ENCODE measurements around the gene PKMYT1. TPM values are rescaled to one million over a fixed set of nuclear protein-coding genes. Genes with fewer than 3 reads are reported as not detected.

Gene PKMYT1
- total and polyA plus RNA-seq, 2 experiments from 2014 or later, result 90.9 to 100 TPM

GRCh38 chr16:2988590-2989099 is 8.4 kb upstream of the PKMYT1 start (continued):
- no peak for TF ChIP-seq CTCF (conservative IDR thresholded peaks at IDR 0.05; ENCODE audit: low read depth in 2 of 2)
- TF ChIP-seq, protein P1, sequence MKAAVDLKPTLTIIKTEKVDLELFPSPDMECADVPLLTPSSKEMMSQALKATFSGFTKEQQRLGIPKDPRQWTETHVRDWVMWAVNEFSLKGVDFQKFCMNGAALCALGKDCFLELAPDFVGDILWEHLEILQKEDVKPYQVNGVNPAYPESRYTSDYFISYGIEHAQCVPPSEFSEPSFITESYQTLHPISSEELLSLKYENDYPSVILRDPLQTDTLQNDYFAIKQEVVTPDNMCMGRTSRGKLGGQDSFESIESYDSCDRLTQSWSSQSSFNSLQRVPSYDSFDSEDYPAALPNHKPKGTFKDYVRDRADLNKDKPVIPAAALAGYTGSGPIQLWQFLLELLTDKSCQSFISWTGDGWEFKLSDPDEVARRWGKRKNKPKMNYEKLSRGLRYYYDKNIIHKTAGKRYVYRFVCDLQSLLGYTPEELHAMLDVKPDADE (IDR thresholded peaks at IDR 0.05), result no peak
- TF ChIP-seq STAT1 (IDR thresholded peaks at IDR 0.05; ENCODE audit: unreplicated experiment), result no peak
- TF ChIP-seq REST (IDR thresholded peaks at IDR 0.05; ENCODE audit: unreplicated experiment), result no peak
- TF ChIP-seq EZH2 (IDR thresholded peaks at IDR 0.05; ENCODE audit: low read depth, unreplicated experiment), result no peak
- no peak for TF ChIP-seq ZNF114 (CRISPR knock-in tag; IDR thresholded peaks at IDR 0.05)
- no peak for TF ChIP-seq JUNB (IDR thresholded peaks at IDR 0.05; ENCODE audit: unreplicated experiment)
- TF ChIP-seq EZH2phosphoT487 (IDR thresholded peaks at IDR 0.05; ENCODE audit: unreplicated experiment), result no peak
- no peak for TF ChIP-seq POLR2AphosphoS5 (IDR thresholded peaks at IDR 0.05; ENCODE audit: low read depth)
- no peak for TF ChIP-seq CREB1 (CRISPR knock-in tag; IDR thresholded peaks at IDR 0.05; ENCODE audit: low read depth)
- TF ChIP-seq ZNF331 (CRISPR knock-in tag; IDR thresholded peaks at IDR 0.05; ENCODE audit: low read depth), result no peak

GRCh38 chr16:2987833-2988232 is 7.6 kb upstream of the PKMYT1 start:
- Histone ChIP-seq H3F3A (replicated peaks; ENCODE audit: low read depth) (peaks cover under 1% of the 10 kb centered on the region; the same call in 1 of the 2 replicates), H3K4me2 (no peak overlapping the region), H3K9me2 (ENCODE audit: insufficient read depth) (no peaks in the 10 kb centered on the region), H4K20me1 (replicated peaks; ENCODE audit: insufficient read depth) (no peaks in the 10 kb centered on the region), H3K4me1 (ENCODE audit: insufficient read depth) (peaks cover 24% of the 10 kb centered on the region), H3K27me3 (ENCODE audit: insufficient read depth) (no peaks in the 10 kb centered on the region), H3K36me3 (ENCODE audit: insufficient read depth) (no peaks in the 10 kb centered on the region), H3K27ac (ENCODE audit: low read depth) (no peak overlapping the region), H3K79me2 (replicated peaks; ENCODE audit: insufficient read depth) (no peaks in the 10 kb centered on the region), H2AFZ (no peak overlapping the region), H3K4me3 (no peak overlapping the region)
- ATAC-seq, result no peak
- Mint-ChIP-seq H3K36me3 (ENCODE audit: low read depth) (no peaks in the 10 kb centered on the region), H3K4me3 (no peak overlapping the region), H3K27me3 (ENCODE audit: insufficient read depth, low read depth, poor library complexity) (peaks cover 7% of the 10 kb centered on the region), H3K4me1 (peaks cover 32% of the 10 kb centered on the region), H3K27ac (no peak overlapping the region), H3K9me3 (no peaks in the 10 kb centered on the region)
- DNase-seq (ENCODE audit: low spot score), result no peak
- TF ChIP-seq STAT1 (IDR thresholded peaks at IDR 0.05; ENCODE audit: unreplicated experiment), result no peak
- TF ChIP-seq, protein P1 (IDR thresholded peaks at IDR 0.05), result no peak
- no peak for TF ChIP-seq ZNF114 (CRISPR knock-in tag; IDR thresholded peaks at IDR 0.05)
- no peak for TF ChIP-seq NANOG (IDR thresholded peaks at IDR 0.05; ENCODE audit: borderline replicate concordance)
- TF ChIP-seq CREB1 (CRISPR knock-in tag; IDR thresholded peaks at IDR 0.05; ENCODE audit: low read depth), result no peak
- no peak for TF ChIP-seq EZH2 (IDR thresholded peaks at IDR 0.05; ENCODE audit: low read depth, unreplicated experiment)

All from GM23338 (cell line).